GM06990 (cell line): Measurements from ENCODE around the gene CDC73.
A peak's percentile ranks its signal among the peaks of the same experiment; 100 is the strongest.

Experiments
- DNase-seq: peaks from one replicate; pipeline ENCODE4 v3.0.0-alpha.2; 2011; ENCODE audit not compliant: insufficient read length; ENCODE audit errors: extremely low read depth
- H3K27me3 ChIP-seq: replicated peaks from 2 replicates; pipeline ENCODE4 v1.6.0; 2011; ENCODE audit warnings: low read length; ENCODE audit not compliant: control insufficient read depth, insufficient read depth
- H3K36me3 ChIP-seq: 2 replicates; pipeline ENCODE4 v1.5.1; 2011; ENCODE audit warnings: low read length; ENCODE audit not compliant: control insufficient read depth, insufficient read depth
- H3K4me3 ChIP-seq: replicated peaks from 2 replicates; pipeline ENCODE4 v1.5.1; 2011; ENCODE audit warnings: low read depth, mild to moderate bottlenecking, control low read depth, low read length
- TF ChIP-seq, protein P1 (sequence below): IDR thresholded peaks from 2 replicates; pipeline ENCODE4 v1.5.1; 2011; ENCODE audit warnings: low read length, control low read depth, mild to moderate bottlenecking, inconsistent platforms; ENCODE audit not compliant: insufficient read depth, poor library complexity, severe bottlenecking

The CDC73 gene

DNA sequence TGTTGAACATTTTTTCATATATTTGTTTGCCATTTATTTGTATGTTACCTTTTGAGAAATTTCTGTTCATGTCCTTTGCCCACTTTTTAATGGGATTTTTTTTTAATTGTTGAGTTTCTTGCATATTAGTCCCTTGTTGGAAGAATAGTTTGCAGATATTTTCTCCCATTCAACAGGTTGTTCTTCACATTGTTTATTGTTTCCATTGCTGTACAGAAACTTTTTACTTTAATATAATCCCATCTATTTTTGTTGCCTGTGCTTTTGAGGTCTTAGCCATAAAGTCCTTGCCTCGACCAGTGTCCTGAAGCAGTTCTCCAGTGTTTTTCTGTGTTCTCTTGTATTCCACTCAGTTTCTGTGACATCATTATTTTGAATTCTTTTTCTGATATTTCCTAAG, 118.8 kb downstream of the CDC73 start:
- TF ChIP-seq, protein P1, sequence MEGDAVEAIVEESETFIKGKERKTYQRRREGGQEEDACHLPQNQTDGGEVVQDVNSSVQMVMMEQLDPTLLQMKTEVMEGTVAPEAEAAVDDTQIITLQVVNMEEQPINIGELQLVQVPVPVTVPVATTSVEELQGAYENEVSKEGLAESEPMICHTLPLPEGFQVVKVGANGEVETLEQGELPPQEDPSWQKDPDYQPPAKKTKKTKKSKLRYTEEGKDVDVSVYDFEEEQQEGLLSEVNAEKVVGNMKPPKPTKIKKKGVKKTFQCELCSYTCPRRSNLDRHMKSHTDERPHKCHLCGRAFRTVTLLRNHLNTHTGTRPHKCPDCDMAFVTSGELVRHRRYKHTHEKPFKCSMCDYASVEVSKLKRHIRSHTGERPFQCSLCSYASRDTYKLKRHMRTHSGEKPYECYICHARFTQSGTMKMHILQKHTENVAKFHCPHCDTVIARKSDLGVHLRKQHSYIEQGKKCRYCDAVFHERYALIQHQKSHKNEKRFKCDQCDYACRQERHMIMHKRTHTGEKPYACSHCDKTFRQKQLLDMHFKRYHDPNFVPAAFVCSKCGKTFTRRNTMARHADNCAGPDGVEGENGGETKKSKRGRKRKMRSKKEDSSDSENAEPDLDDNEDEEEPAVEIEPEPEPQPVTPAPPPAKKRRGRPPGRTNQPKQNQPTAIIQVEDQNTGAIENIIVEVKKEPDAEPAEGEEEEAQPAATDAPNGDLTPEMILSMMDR = no peak
- H3K27me3 ChIP-seq = no peaks in the 10 kb centered on the region

DNA sequence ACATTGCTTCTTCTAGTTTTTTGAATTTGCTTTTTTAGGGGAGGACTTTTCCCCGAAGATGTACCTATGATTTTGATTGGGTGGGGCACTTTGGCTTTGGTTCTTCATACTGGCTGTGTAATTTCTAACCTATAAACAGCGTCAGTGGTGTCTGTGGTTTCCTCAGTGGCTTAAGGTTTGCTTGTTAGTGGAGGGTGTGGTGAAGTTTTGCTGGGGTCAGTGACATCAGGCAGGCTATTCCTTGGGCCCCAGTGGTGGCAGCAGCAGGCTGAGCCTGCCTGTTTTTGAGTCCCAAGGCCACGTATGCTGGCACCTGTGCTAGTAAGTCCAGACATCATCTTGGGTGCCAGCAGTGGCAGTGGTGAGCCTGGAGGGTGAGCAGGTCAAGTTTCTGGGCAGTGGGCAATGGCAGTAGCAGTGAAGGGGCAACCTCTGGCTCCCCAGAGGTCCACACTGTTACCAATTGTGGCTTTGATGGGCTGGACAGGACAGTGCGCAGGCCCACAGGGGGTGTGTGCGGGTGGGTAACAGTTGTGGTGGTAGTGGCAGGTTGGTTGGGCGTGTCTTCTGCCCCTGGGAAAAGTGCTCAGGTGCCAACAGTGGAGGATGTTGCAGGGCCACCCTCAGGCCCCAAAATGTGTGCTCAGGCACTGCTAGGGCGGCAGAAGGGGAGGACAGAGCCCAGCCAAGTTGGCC, 119.4 kb downstream of the CDC73 start:
- peak; percentile 19 for DNase-seq
- no peaks in the 10 kb centered on the region; the same call in none of the 2 replicates for H3K36me3 ChIP-seq

More for the DNA sequence above, 118.8 kb downstream of the CDC73 start:
- Histone ChIP-seq H3K36me3 (no peaks in the 10 kb centered on the region; the same call in none of the 2 replicates), H3K4me3 (no peak overlapping the region)
- DNase-seq = no peak

DNA sequence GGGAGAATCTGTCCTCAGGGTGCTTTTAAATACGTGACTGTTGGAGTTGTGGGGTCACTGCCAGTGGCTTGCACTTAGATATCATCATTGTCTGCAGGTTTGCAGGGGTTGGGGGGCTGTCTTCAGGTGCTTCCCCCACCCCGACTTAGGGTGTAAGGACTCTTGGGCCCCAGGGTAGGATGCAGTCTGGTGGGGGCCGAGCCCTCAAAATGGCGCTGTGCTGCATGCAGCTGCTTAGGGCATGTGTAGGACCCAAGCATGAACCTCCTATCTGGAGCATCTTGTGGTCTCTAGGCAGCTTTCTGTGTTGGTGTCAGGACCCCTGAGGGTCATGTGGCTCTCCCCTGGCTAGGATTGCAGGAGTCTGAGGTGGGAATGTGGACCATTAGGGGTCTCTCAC, 120.2 kb downstream of the CDC73 start:
- no peaks in the 10 kb centered on the region for H3K27me3 ChIP-seq
- no peak for DNase-seq
- TF ChIP-seq, protein P1 = no peak
- H3K4me3 ChIP-seq = no peak overlapping the region
- no peaks in the 10 kb centered on the region; the same call in none of the 2 replicates for H3K36me3 ChIP-seq

More for the DNA sequence above, 119.4 kb downstream of the CDC73 start:
- TF ChIP-seq, protein P1 = no peak
- H3K4me3 ChIP-seq = no peak overlapping the region
- H3K27me3 ChIP-seq = no peaks in the 10 kb centered on the region

DNA sequence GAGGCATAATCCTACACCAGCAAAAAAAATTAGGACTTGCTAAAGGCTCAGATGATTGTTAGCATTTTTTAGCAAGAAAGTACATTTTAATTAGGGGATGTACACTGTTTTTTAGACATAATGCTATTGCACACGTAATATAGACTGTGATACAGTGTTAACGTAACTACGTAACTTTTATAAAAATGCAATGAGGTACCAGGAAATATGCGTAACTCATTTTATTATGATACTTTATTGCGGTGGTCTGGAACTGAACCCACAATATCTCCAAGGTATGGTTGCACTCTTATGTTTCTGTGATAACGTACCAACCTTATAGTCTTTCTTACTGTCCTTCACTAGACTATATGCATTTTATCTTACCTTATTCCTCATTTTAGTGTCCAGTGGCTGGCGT, 127.4 kb downstream of the CDC73 start:
- DNase-seq = no peak
- no peaks in the 10 kb centered on the region for H3K27me3 ChIP-seq
- TF ChIP-seq, protein P1 = no peak
- H3K36me3 ChIP-seq = peaks cover 6% of the 10 kb centered on the region
- H3K4me3 ChIP-seq = no peak overlapping the region

DNA sequence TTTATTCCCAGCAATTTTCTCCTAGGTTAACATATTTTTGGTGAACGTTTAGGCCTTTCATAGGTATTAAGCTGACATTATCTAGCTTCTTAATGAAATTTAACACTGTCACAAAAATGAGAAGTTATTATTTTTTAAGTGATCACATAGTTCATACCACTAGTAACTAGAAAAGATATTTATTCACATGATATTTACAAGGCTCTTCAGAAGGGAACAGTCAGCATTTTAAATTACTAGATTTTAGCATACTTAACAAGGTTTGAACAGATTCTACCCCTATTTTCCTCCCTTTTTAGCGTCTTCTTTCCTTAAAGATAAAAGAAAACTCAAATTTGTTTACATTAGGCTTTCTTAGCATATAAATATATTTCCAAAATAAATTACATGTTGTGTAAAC, 130.1 kb downstream of the CDC73 start:
- DNase-seq = no peak
- TF ChIP-seq, protein P1 = no peak
- H3K27me3 ChIP-seq = no peaks in the 10 kb centered on the region
- no peak overlapping the region for H3K4me3 ChIP-seq
- H3K36me3 ChIP-seq = peaks cover 6% of the 10 kb centered on the region
